HG03280 (cell line): ENCODE results near the gene GRM1.

Source experiments
- ATAC-seq: cut with Tn5 transposase; IDR thresholded peaks from one replicate; pipeline ENCODE4 v1.9.1; 2021; ENCODE audit warnings: mild to moderate bottlenecking, moderate library complexity; ENCODE audit not compliant: unreplicated experiment

Gene GRM1

GRCh38 chr6:146361128-146361924, 332.5 kb downstream of the GRM1 start:
- ATAC-seq, result no peak

- no peak for ATAC-seq
Measured at GRCh38 chr6:146363838-146364607, 335.2 kb downstream of the GRM1 start.

- ATAC-seq, result no peak
Measured at GRCh38 chr6:146364816-146365594, 336.1 kb downstream of the GRM1 start.

DNA sequence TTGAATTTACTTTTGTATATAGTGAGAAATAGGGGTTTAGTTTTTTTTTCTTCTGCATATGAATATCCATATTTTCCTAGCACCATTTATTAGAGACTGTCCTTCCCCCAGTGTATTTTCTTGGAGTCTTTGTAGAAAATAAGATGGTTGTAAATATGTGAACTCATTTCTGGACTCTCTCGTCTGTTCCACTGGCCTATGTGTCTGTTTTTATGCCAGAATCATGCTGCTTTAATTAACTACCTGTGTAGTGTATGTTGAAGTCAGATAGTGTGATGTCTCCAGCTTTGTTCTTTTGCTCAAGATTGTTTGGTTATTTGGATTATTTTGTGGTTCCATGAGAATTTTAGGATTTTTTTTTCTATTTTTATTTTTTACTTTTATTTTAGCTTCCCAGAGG, 338.2 kb downstream of the GRM1 start:
- no peak for ATAC-seq

DNA sequence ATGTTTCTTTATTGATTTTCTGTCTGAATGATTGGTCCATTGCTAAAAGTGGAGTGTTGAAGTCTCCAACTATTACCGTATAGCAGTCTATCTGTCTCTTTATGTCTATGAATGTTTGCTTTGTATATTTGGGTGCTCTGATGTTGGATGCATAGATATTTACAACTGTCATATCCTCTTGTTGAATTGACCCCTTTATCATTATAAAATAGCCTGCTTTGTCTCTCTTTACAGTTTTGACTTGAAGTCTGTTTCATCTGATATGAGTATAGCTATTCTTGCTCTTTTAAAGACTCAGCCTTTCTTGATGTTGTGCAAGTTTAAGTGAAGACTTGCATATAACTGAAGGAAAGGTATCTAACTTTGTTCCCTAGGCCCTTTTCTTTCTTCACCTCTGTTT, 341.0 kb downstream of the GRM1 start:
- ATAC-seq, result no peak

DNA sequence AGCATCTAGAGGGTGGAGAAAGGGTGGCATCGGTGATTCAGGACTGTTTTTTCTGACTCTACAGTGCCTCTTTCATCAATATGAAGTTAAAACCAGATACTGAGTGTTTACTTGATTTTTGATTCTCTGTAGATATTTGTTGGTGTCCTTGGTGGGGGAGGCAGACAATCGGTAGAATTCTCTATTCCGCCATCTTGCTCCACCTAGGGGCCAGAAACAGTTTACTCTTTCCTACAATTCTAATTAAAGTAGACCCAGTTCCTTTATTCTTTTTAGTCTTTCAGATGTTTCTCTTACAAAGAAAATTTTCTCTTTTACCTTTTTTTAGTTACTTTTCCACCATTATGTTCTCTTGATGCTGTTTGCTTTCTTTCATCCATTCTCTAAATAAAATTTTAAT, 352.6 kb downstream of the GRM1 start:
- no peak for ATAC-seq

DNA sequence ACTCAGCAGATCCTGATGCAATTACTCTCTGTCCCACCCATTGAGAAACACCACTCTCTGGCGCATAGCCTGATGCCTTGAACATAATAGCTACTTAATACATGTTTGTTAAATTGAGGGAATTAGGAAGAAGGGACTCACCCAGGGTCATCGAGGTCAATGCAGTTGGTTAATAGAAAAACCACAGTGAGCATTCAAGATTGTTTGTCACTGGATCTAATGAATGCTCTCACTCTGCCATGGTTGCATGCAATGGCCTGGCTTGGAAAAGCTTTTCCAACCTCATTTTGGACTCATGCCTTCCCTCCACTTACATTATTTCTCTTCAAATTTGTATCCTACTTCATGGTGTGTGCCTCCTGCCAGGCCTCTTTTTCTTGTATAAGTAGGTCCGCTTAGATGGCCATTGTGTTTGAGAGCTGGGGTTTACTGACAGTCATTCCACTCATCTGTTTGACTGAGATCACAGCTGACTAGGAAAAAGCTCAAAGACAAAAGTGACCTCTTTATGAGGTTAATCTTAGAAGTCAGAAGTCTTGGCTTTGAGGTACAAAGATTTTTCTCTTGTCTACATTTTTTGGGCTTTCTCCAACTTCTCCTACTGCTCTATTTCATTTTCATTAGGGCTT, 360.0 kb downstream of the GRM1 start:
- no peak for ATAC-seq

DNA sequence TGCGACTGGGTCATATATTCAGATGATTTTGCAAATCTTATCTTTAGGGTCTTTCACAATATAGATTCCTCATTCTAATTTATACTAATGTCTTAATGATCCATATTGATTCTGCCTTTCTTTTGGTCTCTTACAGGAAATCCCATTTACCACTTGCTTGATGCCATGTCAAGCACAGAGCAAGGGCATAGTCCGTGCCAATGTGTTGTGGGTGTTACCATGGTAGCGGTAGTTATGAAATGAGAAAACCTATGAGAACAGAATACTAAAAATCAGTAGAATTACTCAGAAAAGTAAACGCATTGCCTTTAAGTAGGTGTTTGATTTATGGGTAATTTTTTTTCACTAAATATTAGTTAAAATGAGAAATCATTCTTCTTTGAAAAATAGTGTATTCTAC, 360.9 kb downstream of the GRM1 start:
- ATAC-seq, result no peak

GRCh38 chr6:146397638-146398037, 368.8 kb downstream of the GRM1 start:
- no peak for ATAC-seq

DNA sequence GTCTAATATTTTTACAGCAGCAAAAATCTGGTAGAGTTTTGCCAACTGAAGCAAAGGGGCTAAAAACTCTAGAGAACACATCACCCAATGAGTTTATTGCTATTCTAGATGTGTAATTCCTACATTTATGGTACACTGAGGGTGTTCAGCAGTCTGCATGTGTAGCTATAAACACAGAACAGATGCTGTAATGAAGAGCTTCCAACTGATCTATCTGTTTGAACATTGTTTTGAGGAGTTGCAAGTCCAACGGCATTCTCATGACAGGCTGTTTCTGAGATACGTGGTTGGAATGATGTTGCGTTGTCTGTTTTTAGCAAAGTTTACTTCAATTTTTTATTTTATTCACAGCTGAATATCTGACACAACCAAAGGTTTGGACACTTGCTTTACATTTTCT, 373.6 kb downstream of the GRM1 start:
- no peak for ATAC-seq

DNA sequence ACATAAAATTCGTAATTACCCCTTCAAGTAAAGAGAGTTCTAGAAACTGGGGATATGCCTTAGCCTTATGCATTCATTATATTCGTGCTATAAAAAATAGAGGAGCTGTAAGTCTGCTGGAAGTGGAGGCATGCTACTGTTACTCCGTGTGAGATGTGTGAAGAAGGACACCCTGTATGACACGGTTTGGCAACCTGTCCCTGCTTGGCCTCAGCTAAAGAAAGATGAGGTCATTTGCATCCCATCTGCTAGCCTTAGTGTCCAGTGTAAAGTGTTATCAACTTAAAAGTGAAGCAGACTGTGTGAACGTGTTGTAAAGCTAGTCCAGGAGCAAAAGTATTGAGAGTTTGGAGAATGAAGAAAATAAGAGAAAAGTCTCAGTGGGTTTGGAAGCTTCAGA, 379.7 kb downstream of the GRM1 start:
- no peak for ATAC-seq

DNA sequence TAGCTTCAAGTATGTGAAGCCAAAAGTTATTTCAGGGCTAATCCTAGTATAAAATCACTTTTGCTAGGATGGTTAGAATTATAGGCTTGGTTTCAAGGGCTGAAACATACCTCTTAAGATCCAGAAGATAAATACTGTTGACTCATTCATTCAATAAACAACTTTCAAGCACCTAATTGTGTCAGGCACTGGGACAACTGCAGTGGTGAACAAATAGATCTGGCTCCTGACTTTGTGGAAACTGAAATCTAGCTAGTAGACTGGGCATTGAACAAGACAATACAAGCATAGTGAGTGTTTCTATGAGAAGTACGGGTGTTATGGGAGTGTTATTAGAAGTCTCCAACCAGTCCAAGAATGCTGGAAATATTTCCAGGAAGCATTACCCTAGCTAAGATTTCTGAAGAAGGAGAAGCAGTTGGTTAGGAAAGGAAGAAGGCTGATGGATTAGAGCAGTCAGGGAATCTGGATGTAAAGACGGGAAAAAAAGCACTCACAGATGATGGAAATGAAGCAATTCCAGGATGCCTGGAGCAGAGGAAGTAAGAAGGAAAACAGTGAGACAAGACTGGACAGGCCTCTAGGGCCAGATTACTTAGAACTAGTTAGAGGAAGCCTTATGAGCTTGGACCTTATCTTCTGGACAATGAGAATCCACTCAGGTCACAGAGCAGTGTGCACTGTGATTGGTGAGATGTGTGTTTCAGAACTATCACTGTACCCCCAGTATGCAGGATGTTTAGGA, 382.2 kb downstream of the GRM1 start:
- no peak for ATAC-seq

DNA sequence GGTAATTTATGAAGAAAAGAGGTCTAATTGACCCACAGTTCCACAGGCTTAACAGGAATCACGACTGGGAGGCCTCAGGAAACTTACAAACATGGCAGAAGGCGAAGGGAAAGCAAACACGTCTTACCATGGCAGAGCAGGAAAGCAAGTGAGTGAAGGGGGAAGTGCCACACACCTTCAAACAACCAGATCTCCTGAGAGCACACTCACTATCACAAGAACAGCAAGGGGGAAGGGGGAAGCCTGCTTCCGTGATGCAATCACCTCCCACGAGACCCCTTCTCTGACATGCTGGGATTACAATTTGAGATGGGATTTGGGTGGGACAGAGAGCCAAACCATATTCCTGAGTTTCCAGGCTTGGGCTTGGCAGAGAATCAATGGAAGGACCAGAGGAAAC, 390.7 kb downstream of the GRM1 start:
- ATAC-seq, result no peak

GRCh38 chr6:146420255-146420654, 391.4 kb downstream of the GRM1 start:
- ATAC-seq, result no peak

GRCh38 chr6:146422789-146423375, 394.0 kb downstream of the GRM1 start:
- ATAC-seq, result no peak

DNA sequence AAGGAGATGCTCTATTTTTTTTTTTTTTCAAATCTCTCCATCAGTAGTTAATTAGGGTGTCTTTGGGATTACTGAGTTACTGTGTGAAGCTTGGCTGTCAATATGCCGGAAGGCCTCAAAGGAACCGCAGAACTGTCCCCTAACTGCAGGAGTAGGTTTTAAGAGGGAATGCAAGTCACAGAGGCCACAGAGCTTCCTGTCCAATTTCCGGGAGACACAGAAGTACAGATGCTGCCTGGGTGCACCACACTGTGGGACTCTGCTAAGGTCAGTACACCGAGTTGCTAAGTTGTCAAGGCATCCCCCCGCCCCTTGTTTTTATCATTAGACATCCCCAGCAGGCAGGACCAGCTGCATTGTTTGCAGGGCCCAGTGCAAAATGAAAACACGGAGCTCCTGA, 394.6 kb downstream of the GRM1 start:
- no peak for ATAC-seq

DNA sequence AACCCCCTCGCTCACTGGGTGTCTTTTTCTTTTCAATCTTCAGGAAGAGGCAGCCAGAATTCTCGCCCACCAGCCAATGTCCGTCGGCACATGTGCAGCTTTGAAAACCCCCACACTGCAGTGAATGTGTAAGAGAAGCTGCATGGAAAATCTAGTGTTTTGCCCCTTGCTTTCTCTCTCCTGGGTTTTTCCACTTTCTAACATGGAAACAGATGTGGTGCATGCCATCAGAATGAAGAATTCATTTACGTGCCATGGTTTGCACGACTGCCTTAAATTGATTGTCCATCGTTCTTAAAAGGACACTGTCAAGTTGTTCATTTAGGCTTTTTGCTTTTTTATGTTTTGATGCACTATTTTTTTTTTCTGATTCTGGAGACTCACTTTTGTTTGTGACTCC, 397.7 kb downstream of the GRM1 start:
- ATAC-seq, result no peak

- no peak for ATAC-seq
Measured at GRCh38 chr6:146429831-146430230, 401.0 kb downstream of the GRM1 start.

DNA sequence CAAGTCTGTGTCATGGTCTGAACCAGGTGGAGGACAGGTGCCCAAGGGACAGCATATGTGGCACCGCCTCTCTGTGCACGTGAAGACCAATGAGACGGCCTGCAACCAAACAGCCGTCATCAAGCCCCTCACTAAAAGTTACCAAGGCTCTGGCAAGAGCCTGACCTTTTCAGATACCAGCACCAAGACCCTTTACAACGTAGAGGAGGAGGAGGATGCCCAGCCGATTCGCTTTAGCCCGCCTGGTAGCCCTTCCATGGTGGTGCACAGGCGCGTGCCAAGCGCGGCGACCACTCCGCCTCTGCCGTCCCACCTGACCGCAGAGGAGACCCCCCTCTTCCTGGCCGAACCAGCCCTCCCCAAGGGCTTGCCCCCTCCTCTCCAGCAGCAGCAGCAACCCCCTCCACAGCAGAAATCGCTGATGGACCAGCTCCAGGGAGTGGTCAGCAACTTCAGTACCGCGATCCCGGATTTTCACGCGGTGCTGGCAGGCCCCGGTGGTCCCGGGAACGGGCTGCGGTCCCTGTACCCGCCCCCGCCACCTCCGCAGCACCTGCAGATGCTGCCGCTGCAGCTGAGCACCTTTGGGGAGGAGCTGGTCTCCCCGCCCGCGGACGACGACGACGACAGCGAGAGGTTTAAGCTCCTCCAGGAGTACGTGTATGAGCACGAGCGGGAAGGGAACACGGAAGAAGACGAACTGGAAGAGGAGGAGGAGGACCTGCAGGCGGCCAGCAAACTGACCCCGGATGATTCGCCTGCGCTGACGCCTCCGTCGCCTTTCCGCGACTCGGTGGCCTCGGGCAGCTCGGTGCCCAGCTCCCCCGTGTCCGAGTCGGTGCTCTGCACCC, 405.2 kb downstream of the GRM1 start:
- ATAC-seq, result no peak
